ENCODE measurements around the gene GALNTL6.
A peak's percentile ranks its signal among the peaks of the same experiment; 100 is the strongest.
"Not testable (repeated sequence)": the region's sequence is repeated elsewhere in the genome, so short reads cannot be mapped to it uniquely, and the experiment has no call there.

The GALNTL6 gene

DNA sequence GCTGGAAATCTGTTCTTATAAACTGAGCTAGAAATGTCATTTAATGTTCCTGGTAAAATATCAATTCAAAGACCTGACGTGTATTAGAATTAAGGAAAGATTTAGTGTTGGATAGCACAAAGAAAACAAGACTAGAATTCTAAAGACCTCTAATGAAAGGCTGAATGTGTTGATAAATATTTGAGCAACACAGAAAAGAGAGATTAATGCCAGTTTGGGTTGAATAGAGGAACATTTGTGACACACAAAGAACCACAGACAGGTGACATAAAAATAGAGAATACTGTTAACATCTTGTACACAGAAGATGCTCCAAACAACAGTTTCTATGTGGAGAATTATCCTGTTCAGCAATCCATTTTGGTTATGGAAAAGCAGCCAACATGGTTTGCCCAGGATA lies 1133.3 kb downstream of the GALNTL6 start:
- no peak overlapping the region for H3K4me3 ChIP-seq (replicated peaks in 1 of 2; ENCODE audit: low read depth in 2 of 2, low read length in 2 of 2)
- no peak for DNase-seq (ENCODE audit: low read depth in 2 of 2)
- TF ChIP-seq, protein P1, sequence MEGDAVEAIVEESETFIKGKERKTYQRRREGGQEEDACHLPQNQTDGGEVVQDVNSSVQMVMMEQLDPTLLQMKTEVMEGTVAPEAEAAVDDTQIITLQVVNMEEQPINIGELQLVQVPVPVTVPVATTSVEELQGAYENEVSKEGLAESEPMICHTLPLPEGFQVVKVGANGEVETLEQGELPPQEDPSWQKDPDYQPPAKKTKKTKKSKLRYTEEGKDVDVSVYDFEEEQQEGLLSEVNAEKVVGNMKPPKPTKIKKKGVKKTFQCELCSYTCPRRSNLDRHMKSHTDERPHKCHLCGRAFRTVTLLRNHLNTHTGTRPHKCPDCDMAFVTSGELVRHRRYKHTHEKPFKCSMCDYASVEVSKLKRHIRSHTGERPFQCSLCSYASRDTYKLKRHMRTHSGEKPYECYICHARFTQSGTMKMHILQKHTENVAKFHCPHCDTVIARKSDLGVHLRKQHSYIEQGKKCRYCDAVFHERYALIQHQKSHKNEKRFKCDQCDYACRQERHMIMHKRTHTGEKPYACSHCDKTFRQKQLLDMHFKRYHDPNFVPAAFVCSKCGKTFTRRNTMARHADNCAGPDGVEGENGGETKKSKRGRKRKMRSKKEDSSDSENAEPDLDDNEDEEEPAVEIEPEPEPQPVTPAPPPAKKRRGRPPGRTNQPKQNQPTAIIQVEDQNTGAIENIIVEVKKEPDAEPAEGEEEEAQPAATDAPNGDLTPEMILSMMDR (IDR thresholded peaks at IDR 0.05; ENCODE audit: low read depth, low read length), result no peak

DNA sequence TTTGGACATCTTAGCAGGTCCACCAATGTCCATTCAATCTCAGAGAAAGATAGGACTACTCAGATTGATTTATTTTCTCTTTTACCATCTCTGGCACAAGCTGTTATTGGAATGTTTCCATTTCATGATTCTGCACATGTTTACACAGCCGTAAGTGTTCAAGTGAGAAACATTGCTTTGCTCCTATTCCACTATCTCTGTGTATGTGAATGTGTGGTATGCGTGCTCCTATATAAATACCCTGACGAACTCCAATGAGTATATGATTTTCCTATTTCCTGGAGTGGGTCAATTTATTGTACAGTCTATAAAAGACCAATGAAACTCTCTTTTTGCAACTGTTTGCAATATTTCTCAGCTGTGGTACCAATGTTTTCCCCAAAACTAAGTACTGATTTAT lies 1134.4 kb downstream of the GALNTL6 start:
- no peak overlapping the region for H3K4me3 ChIP-seq (replicated peaks in 1 of 2; ENCODE audit: low read depth in 2 of 2, low read length in 2 of 2)
- TF ChIP-seq, protein P1 (IDR thresholded peaks at IDR 0.05; ENCODE audit: low read depth, low read length), result no peak
- no peak for DNase-seq (ENCODE audit: low read depth in 2 of 2)

DNA sequence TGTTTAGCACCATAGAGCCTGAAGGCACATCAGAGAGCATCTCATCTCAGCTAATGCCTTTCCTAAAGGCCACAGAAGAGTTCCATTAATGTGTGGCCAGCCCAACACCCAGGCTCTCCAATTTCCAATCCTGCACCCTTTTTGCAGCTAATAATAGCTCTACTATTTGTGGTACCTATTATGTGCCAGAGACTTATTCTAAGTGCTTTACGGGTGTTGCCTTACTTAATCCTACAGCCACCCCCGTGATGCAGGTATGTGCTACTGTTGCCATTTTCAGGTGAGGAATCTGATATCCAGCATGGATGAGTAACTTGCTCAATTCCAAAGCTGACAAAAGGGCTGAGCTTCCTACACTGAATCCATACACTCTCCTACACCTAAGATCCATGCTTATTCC lies 1137.8 kb downstream of the GALNTL6 start:
- TF ChIP-seq, protein P1 (IDR thresholded peaks at IDR 0.05; ENCODE audit: low read depth, low read length), result no peak
- no peak overlapping the region for H3K4me3 ChIP-seq (replicated peaks in 1 of 2; ENCODE audit: low read depth in 2 of 2, low read length in 2 of 2)
- DNase-seq (ENCODE audit: low read depth in 2 of 2), result no peak

DNA sequence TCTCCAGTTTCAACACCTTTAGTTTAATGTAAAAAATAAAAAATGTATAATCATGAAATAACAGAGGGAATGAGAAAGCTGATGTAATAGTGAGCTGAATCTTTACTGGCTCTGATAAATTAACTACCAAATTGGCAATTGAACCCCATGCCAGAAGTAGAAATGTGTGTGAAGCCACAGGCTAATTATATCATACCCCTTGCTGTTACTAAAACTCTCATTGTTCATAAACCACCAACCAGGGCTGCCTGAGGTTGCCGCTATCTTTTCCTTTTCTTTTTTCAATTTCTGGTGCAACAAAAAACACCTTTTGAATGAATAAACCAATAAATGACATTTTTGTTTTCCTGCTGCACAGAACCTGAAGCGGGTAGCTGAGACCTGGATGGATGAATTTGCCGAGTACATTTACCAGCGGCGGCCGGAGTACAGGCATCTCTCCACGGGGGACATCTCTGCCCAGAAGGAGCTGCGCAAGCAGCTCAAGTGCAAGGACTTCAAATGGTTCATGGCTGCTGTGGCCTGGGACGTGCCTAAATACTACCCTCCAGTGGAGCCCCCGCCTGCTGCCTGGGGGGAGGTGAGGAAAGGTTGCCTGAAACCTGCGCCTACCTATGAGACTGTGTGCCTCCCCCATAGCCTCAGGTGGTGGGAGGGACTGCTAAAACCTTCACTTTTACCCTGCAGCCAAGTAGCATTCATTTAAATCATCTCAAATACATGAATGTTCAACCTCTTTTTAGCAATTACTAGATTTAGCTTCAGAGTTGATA lies 1138.7 kb downstream of the GALNTL6 start:
- no peak for DNase-seq (ENCODE audit: low read depth in 2 of 2)
- TF ChIP-seq, protein P1 (IDR thresholded peaks at IDR 0.05; ENCODE audit: low read depth, low read length), result no peak
- no peak overlapping the region for H3K4me3 ChIP-seq (replicated peaks in 1 of 2; ENCODE audit: low read depth in 2 of 2, low read length in 2 of 2)

DNA sequence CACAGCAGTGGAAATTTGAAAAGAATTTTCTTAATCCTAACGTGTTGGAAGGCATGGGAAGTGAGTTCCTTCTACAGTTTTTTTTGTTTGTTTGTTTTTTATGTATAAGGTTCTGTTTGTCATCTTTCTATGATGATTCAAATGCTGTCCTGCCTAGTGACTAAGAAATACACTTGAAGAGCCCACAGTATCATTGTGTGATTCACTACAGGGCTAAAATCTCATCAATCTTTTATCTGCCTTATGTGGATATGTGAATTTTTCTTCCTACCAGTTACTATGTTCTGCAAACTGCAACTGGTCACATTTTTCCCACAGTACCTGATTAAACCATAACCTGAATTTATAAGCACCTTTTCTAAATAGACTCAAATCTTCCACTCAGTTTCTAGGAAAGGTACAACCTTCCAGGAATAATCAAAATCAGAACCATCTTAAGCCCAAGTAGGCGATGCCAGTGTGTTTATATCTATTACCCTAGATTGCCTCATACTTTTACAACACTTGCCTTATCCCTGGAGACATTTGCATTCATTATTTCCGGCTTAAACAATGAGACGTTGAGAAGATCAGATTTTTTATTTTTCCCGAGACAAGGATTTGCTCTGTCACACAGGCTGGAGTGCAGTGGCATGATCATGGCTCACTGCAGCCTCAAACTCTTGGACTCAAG lies 1140.8 kb downstream of the GALNTL6 start:
- TF ChIP-seq, protein P1 (IDR thresholded peaks at IDR 0.05; ENCODE audit: low read depth, low read length), result no peak
- H3K4me3 ChIP-seq (replicated peaks in 1 of 2; ENCODE audit: low read depth in 2 of 2, low read length in 2 of 2), result no peak overlapping the region
- peak in 1 of 2 donors; percentile 40 for DNase-seq (ENCODE audit: low read depth in 2 of 2)

DNA sequence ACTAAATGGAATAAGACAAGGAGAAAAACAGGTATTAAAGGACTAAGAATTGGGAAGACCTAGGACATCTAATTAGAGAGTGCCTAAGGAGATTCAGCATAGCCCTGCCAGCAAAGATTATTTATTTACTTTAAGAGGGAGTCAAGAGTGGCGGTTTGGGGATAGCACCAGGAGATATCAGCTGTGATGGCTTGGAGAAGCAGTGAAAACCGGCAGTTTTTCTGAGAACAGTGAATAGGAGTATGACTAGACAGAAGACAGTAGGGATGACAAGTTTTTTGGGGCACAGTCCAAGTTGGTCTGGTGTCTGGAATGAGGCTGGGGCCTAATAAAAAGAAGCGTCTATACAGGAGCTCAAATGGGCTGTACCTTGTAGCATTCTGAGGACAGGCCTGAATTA lies 1143.1 kb downstream of the GALNTL6 start:
- not testable (repeated sequence) for DNase-seq (ENCODE audit: low read depth in 2 of 2); H3K4me3 ChIP-seq (replicated peaks in 1 of 2; ENCODE audit: low read depth in 2 of 2, low read length in 2 of 2)

DNA sequence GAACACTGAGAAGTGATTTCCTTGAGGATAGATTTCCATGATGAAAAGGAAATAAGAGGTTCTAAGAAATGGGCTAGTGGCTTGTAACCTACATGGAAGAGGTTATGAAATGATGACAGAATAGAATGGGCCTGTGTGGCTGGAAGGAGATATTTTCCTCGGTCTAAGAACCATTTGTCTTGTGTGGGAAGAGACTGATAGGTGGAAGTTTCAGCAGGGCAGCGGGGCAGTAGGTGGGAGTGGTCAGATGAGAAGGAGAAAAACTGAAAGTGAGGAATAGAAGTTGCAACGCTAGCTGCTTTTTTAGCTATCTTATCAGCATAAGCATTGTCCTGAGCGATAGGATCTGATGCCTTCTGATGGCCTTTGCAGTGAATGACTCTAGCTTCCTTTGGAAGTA lies 1144.0 kb downstream of the GALNTL6 start:
- no peak for DNase-seq (ENCODE audit: low read depth in 2 of 2)
- TF ChIP-seq, protein P1 (IDR thresholded peaks at IDR 0.05; ENCODE audit: low read depth, low read length), result no peak
- H3K4me3 ChIP-seq (replicated peaks in 1 of 2; ENCODE audit: low read depth in 2 of 2, low read length in 2 of 2), result no peak overlapping the region

All from cardiac fibroblast (primary cell).